Measurements from ENCODE around the gene XYLT2.

- TF ChIP-seq, protein P1, sequence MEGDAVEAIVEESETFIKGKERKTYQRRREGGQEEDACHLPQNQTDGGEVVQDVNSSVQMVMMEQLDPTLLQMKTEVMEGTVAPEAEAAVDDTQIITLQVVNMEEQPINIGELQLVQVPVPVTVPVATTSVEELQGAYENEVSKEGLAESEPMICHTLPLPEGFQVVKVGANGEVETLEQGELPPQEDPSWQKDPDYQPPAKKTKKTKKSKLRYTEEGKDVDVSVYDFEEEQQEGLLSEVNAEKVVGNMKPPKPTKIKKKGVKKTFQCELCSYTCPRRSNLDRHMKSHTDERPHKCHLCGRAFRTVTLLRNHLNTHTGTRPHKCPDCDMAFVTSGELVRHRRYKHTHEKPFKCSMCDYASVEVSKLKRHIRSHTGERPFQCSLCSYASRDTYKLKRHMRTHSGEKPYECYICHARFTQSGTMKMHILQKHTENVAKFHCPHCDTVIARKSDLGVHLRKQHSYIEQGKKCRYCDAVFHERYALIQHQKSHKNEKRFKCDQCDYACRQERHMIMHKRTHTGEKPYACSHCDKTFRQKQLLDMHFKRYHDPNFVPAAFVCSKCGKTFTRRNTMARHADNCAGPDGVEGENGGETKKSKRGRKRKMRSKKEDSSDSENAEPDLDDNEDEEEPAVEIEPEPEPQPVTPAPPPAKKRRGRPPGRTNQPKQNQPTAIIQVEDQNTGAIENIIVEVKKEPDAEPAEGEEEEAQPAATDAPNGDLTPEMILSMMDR (CRISPR knock-in tag; IDR thresholded peaks at IDR 0.05) = no peak
- TF ChIP-seq XRCC5 (optimal IDR thresholded peaks at IDR 0.05; ENCODE audit: low read length) = no peak
- no peak for TF ChIP-seq SETDB1 (CRISPR knock-in tag; IDR thresholded peaks at IDR 0.05; ENCODE audit: borderline replicate concordance)
- no peak for TF ChIP-seq ZSCAN29 (CRISPR knock-in tag; conservative IDR thresholded peaks at IDR 0.05)
- TF ChIP-seq NFE2L2 (IDR thresholded peaks at IDR 0.05; ENCODE audit: low read length) = no peak
- TF ChIP-seq POLR2A (IDR thresholded peaks at IDR 0.05; ENCODE audit: insufficient read depth in 1 of 2, low read depth in 2 of 2, low read length in 2 of 2) = no peak
Measured at GRCh38 chr17:50389534-50389933, 43.6 kb downstream of the XYLT2 start.

Data from HepG2 (cell line).